Spleen (tissue), 11 donors: Measurements from ENCODE around the gene RBMS3. TPM values are rescaled to one million over a fixed set of nuclear protein-coding genes. Genes with fewer than 3 reads are reported as not detected.
A peak's percentile ranks its signal among the peaks of the same experiment; 100 is the strongest.

Source experiments
- DNase-seq: peaks from one replicate; pipeline ENCODE4 v3.0.0-alpha.2; 2020
- H3K27ac ChIP-seq, 8 donors: fragments of 200-600 bp; sonication (generic) in 7 of 8; 1 replicate in 4 of 8; 2 replicates in 4 of 8; pipeline versions ENCODE4 v1.5.0 to v1.8.0; 2016 to 2021; ENCODE audit warnings: inconsistent platforms in 4 of 8, mild to moderate bottlenecking in 4 of 8, moderate library complexity in 1 of 8
- H3K27me3 ChIP-seq, 7 donors: fragments of 200-600 bp; sonication (generic) in 6 of 7; replicated peaks in 1 of 7; 1 replicate in 4 of 7; 2 replicates in 3 of 7; pipeline versions ENCODE4 v1.5.0 to v1.8.0; 2016 to 2021; ENCODE audit warnings: inconsistent platforms in 3 of 7, mild to moderate bottlenecking in 1 of 7
- H3K36me3 ChIP-seq, 6 donors: fragments of 200-600 bp; sonication (generic) in 5 of 6; 1 replicate in 4 of 6; 2 replicates in 2 of 6; pipeline versions ENCODE4 v1.5.0 to v1.8.0; 2016 to 2021; ENCODE audit warnings: inconsistent platforms in 2 of 6
- H3K4me1 ChIP-seq, 6 donors: fragments of 200-600 bp; sonication (generic) in 5 of 6; 1 replicate in 3 of 6; 2 replicates in 3 of 6; pipeline versions ENCODE4 v1.5.0 to v1.8.0; 2016 to 2021; ENCODE audit warnings: inconsistent platforms in 3 of 6
- H3K4me3 ChIP-seq, 8 donors: fragments of 200-600 bp; sonication (generic) in 7 of 8; 1 replicate in 4 of 8; 2 replicates in 4 of 8; pipeline versions ENCODE4 v1.5.0 to v1.8.0; 2016 to 2021; ENCODE audit warnings: inconsistent platforms in 4 of 8, mild to moderate bottlenecking in 4 of 8, moderate library complexity in 2 of 8
- H3K9me3 ChIP-seq, 8 donors: fragments of 200-600 bp; sonication (generic) in 7 of 8; 1 replicate in 4 of 8; 2 replicates in 4 of 8; pipeline versions ENCODE4 v1.5.0 to v1.8.0; 2016 to 2021; ENCODE audit warnings: inconsistent platforms in 4 of 8
- CTCF ChIP-seq, 11 experiments: fragments of 200-600 bp in 7 of 11; fragments of 450-650 bp in 4 of 11; sonication (generic) in 4 of 11; IDR thresholded peaks in 8 of 11; conservative IDR thresholded peaks in 3 of 11; 1 replicate in 7 of 11; 2 replicates in 4 of 11; pipeline versions ENCODE4 v1.4.0 to v1.8.0; 2016 to 2021; ENCODE audit warnings: antibody characterized with exemption in 11 of 11, inconsistent platforms in 4 of 11, mild to moderate bottlenecking in 1 of 11
- POLR2A ChIP-seq, 3 donors: fragments of 450-650 bp; IDR thresholded peaks; one replicate each; pipeline ENCODE4 v1.5.1; 2017; ENCODE audit warnings: antibody characterized with exemption in 3 of 3, mild to moderate bottlenecking in 1 of 3
- POLR2AphosphoS5 ChIP-seq, 3 donors: sonication (generic); formaldehyde crosslinking; IDR thresholded peaks; one replicate each; pipeline ENCODE4 v1.5.1; 2017; ENCODE audit warnings: antibody characterized with exemption in 3 of 3
- WGBS, 5 donors: extraction: QIAGEN DNeasy Blood & Tissue Kit in 3 of 5; methylation state at CpG; one replicate each; pipeline versions ENCODE4 v1.1.5 to v1.1.7; 2013 to 2018; 5-methylcytosine and 5-hydroxymethylcytosine counted together
- intact Hi-C: fragments of 100-400 bp; cut with DNase I; formaldehyde crosslinking; loops from one replicate; pipeline ENCODE4 v1.15.0; 2023; ENCODE audit warnings: low total_unique reads
- polyA plus RNA-seq, 3 donors: library from polyadenylated mRNA; stranded (reverse); fragments of 200-250 nt; gene quantifications; one replicate each; pipeline ENCODE4 v1.2.1, GENCODE V29; 2013
- total RNA-seq, 7 donors: library from RNA; depleted of rRNA in 3 of 7; stranded (reverse); fragments of >200 nt in 3 of 7; fragmentation: NEBNext Ultra II Directional in 4 of 7; extraction: Animal tissue kit (Norgen Biotek cat#: 25700) in 4 of 7; gene quantifications; one replicate each; pipeline versions ENCODE4 v1.1.0 to v1.2.1, GENCODE V29; 2016 to 2021
- donor health status: healthy with polysubstance abuse.
- donor health status: DM: no; HTN: no; CAD: no; lungs with moderate emphysema.
- donor health status: DM: no; HTN: no; CAD: no.
- donor health status: Bipolar disorder and iron deficiency.
- donor health status: healthy.
- donor health status: DM: no; HTN: no; CAD: no.
- donor health status: DM: yes; HTN: yes; CAD: no.

The RBMS3 gene
- total and polyA plus RNA-seq, 10 donors: 2.6 to 81.9 (median 52.5) TPM

- intact Hi-C loops: no loop called here
- Histone ChIP-seq H3K9me3 (peaks cover 0 to 9% (median 0%) of the 10 kb centered on the region in 8 donors), H3K4me3 (no peak overlapping the region), H3K36me3 (no peaks in the 10 kb centered on the region), H3K4me1 (peaks cover 0 to 4% (median 1%) of the 10 kb centered on the region in 6 donors), H3K27me3 (no peaks in the 10 kb centered on the region), H3K27ac (peak overlapping the region in 6 of 8 donors; percentile 2 to 49 (median 44))
- TF ChIP-seq POLR2AphosphoS5 (IDR thresholded peaks at IDR 0.05) (no peak), CTCF (IDR thresholded peaks at IDR 0.05 in 8 of 11, conservative IDR thresholded peaks at IDR 0.05 in 3 of 11) (no peak), POLR2A (IDR thresholded peaks at IDR 0.05) (no peak)
- no peak for DNase-seq
- 90 to 98% (median 92%) methylated on average over 1 of the region's 1 CpG for WGBS, 5 donors
These were observed 414.3 kb downstream of the RBMS3 start for GRCh38 chr3:29695201-29695600.

GRCh38 chr3:29695643-29696198 is 414.9 kb downstream of the RBMS3 start:
- H3K36me3 ChIP-seq: no peaks in the 10 kb centered on the region
- intact Hi-C loops: no loop called here

GRCh38 chr3:29696311-29696710 is 415.4 kb downstream of the RBMS3 start:
- H3K4me1 ChIP-seq: peaks cover 0 to 4% (median 1%) of the 10 kb centered on the region in 6 donors
- no peaks in the 10 kb centered on the region for H3K27me3 ChIP-seq
- no peak overlapping the region for H3K4me3 ChIP-seq
- 74 to 88% (median 86%) methylated on average over 2 of the region's 2 CpGs for WGBS, 5 donors
- peaks cover 0 to 16% (median 1%) of the 10 kb centered on the region in 8 donors for H3K9me3 ChIP-seq
- H3K36me3 ChIP-seq: peaks cover 0 to under 1% (median 0%) of the 10 kb centered on the region in 6 donors
- no peak for DNase-seq
- peak overlapping the region in 5 of 8 donors; percentile 2 to 49 (median 45) for H3K27ac ChIP-seq
- intact Hi-C loops: no loop called here
- TF ChIP-seq POLR2AphosphoS5 (IDR thresholded peaks at IDR 0.05) (no peak), CTCF (IDR thresholded peaks at IDR 0.05 in 8 of 11, conservative IDR thresholded peaks at IDR 0.05 in 3 of 11) (no peak), POLR2A (IDR thresholded peaks at IDR 0.05) (no peak)

More at GRCh38 chr3:29695643-29696198, 414.9 kb downstream of the RBMS3 start:
- no peaks in the 10 kb centered on the region for H3K27me3 ChIP-seq
- H3K4me3 ChIP-seq: no peak overlapping the region
- WGBS, 5 donors: 36 to 59% (median 44%) methylated on average over 3 of the region's 3 CpGs
- TF ChIP-seq POLR2A (IDR thresholded peaks at IDR 0.05): no peak
- no peak for TF ChIP-seq CTCF (IDR thresholded peaks at IDR 0.05 in 8 of 11, conservative IDR thresholded peaks at IDR 0.05 in 3 of 11)
- no peak for TF ChIP-seq POLR2AphosphoS5 (IDR thresholded peaks at IDR 0.05)
- no peak for DNase-seq
- H3K27ac ChIP-seq: peak overlapping the region in 6 of 8 donors; percentile 2 to 49 (median 44)
- peaks cover 0 to 4% (median 1%) of the 10 kb centered on the region in 6 donors for H3K4me1 ChIP-seq
- H3K9me3 ChIP-seq: peaks cover 0 to 10% (median 0%) of the 10 kb centered on the region in 8 donors

GRCh38 chr3:29697989-29698388 is 417.1 kb downstream of the RBMS3 start:
- no peak for DNase-seq
- no peaks in the 10 kb centered on the region for H3K27me3 ChIP-seq
- intact Hi-C loops: no loop called here
- H3K4me1 ChIP-seq: peaks cover 0 to 4% (median 1%) of the 10 kb centered on the region in 6 donors
- H3K27ac ChIP-seq: no peak overlapping the region
- H3K4me3 ChIP-seq: no peak overlapping the region
- TF ChIP-seq POLR2A (IDR thresholded peaks at IDR 0.05) (no peak), CTCF (IDR thresholded peaks at IDR 0.05 in 8 of 11, conservative IDR thresholded peaks at IDR 0.05 in 3 of 11) (no peak), POLR2AphosphoS5 (IDR thresholded peaks at IDR 0.05) (no peak)
- WGBS, 5 donors: 70 to 88% (median 77%) methylated on average over 2 of the region's 2 CpGs
- peaks cover 0 to 11% (median 0%) of the 10 kb centered on the region in 6 donors for H3K36me3 ChIP-seq
- peaks cover 0 to 23% (median 11%) of the 10 kb centered on the region in 8 donors for H3K9me3 ChIP-seq
